ENCODE measurements around the gene ST3GAL4. TPM values are rescaled to one million over a fixed set of nuclear protein-coding genes. Genes with fewer than 3 reads are reported as not detected.
A peak's percentile ranks its signal among the peaks of the same experiment; 100 is the strongest.

ST3GAL4 gene
- polyA plus RNA-seq, 10 donors, result 22.7 to 35.4 (median 26.7) TPM

DNA sequence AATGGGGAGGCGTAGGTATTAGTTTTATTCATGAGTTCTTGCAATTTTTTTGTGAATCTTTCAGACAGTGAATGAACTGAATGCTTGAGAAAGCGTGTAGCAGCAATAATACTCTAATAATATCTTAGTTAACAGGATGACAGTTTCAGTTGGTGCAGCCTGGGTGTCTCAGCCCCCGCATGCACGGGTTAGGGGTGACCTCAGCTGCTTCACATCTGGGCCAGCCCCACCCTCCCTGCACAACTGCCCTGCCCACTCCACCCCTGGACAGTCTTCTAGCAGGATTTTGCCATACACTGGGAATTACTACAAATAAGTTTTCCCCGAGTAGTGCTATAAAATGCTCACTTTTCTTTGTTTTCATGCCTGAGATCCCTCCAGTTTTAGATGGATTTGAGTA, 83.2 kb downstream of the ST3GAL4 start:
- no peak for DNase-seq

DNA sequence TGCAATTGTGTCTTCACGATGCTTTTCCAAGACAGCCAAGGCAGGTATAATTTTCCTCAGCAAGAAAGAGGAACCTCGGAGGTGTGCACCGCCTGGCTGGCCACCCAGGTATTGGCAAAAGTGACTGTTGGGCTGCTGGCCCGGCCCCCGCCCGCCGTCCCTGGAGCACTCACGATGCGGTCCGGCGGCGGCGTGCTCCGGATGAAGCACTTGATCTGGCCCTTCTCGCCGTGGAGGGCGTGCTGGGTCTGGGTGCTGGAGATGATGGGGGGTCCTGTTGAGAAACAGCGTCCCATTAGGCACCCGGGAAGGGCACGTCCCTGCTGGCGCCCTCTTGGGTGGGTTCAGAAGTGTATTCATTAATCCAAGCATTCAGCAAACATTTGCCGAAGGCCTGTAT, 84.8 kb downstream of the ST3GAL4 start:
- no peak for DNase-seq

DNA sequence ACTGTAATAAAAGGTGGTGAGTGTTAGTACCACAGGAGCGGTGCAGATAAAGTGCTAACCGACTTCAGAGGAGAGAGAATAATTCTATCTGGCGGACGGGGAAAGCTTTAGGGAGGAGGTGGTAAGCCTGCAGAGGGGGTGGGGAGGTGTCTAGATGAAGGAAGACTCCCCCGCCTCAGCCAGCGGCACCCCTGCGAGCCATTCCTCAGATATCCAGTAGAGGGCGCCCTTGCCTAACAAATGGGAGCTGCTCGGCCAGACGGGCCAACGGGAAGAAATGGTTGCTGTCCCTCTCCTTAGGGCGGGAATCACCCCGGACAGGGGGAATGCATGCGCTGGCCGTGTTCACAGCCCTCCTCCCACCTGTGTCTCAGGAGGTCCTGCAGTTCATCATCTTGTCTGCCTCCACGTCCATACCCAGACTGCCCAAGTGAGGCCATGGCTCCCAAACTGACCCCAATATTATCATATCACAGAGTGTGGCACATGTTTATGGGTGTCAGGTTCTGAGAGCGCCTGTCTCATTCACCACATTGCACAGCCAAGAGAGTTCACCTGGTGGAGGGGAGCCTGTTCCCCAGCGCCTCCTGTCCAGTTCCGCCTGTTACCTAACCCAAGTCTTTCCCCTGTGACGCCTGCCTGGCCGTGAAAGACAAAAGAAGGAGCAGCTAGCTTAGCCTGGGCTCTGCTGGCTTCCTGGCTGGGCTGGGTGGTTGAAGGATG, 85.5 kb downstream of the ST3GAL4 start:
- DNase-seq, result peak; percentile 62 to 87 (median 80)

DNA sequence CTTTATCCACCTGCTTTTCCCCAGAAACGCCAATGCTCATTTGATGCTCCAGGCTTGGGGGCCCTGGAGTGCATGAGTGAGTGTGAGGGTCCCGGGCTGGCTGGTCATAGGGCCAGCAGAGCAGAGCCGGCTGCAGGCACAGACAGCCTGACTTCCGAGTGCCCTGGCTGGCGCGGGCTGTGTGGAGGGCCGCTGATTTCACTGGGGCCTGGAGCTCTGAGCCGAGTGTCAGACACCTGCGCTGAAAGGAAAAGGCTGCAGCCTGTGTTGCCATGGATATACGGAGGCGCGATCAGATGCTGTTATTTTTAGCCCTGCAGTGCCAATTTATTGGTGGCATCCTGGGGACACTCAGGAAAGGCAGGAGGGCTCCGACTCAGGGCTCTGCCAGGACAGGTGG, 87.6 kb downstream of the ST3GAL4 start:
- DNase-seq, result no peak

DNA sequence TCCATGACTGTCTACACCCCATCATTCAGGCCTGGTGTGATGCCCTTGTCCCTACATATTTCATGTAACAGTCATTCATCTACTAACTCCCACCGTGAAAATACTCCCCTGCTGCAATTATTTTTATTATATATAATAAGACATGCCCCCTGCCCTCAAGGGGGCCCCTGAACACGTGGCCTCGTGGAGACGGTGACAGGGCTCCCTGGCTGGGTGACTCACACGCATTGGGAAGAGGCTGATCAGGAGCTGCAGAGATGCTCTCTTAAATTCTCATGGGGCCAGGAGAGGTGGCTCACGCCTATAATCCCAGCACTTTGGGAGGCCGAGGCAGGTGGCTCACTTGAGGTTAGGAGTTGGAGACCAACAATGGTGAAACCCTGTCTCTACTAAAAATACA, 88.6 kb downstream of the ST3GAL4 start:
- DNase-seq, result no peak

DNA sequence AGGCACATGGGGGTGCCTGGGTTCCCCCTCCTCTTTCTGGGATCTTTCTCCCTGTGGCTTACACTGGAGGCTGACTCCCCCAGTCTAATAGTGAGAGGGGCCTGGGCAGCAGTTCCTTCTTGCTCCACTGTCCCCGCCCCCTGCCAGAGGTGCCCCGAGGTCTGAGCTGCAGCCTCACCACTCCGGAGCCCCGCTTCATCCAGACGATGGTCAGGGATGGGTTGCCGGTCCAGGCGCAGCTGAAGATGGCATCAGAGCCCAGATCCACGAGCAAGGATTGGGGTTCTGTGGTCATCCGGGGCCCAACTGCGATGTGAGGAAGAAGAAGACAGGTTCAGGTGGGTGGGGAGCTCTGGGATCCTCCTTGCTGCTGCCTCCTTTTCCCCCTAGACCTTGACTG, 91.1 kb downstream of the ST3GAL4 start:
- no peak for DNase-seq

DNA sequence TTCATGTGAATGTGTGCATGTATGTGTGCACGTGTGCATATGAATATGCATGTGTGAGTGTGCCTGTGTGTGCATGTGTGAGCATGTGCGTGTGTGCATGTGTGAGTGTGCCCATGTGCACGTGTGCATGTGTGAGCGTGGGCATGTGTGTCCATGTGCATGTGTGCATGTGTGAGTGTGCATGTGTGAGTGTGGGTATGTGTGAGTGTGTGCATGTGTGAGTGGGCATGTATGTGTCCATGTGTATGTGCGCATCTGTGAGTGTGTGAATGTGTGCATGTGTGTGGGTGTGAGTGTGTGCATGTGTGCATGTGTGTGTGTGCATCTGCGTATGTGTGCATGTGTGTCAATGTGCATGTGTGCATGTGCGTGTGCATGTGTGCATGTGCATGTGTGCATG, 94.7 kb downstream of the ST3GAL4 start:
- DNase-seq, result no peak

DNA sequence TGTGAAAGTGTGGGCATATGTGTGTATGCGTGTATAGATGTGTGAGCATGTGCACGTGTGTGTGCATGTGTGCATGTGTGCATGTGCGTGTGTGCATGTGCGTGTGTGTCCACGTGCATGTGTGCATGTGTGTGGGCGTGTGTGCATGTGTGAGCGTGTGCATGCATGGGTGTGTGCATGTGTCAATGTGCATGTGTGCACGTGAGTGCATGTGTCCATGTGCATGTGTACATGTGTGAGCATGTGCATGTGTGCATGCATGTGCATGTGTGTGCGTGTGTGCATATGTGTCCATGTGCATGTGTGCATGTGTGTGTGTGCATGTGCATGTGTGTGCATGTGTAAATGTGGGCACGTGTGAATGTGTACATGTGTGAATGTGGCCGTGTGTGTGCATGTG, 95.3 kb downstream of the ST3GAL4 start:
- no peak for DNase-seq

DNA sequence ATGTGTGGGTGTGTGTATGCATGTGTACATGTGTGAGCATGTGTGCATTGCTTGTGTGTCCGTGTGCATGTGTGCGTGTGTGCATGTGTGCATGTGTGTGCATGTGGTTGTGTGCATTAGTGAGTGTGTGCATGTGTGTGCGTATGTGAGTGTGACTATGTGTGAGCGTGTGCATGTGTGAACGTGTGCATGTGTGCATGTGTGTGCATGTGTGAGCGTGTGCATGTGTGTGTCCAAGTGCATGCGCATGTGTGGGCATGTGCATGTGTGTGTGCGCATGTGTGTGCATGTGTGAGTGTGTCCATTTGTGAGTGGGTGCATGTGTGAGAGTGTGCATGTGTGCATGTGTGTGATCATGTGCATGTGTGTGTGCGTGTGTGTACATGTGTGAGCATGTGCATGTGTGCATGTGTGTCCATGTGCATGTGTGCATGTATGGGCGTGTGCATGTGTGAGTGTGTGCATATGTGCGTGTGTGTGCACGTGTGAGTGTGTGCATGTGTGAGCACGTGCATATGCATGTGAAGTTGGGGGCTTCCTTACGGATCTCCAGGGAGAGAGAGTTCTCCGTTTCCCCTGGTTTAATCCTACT, 95.8 kb downstream of the ST3GAL4 start:
- DNase-seq, result no peak

DNA sequence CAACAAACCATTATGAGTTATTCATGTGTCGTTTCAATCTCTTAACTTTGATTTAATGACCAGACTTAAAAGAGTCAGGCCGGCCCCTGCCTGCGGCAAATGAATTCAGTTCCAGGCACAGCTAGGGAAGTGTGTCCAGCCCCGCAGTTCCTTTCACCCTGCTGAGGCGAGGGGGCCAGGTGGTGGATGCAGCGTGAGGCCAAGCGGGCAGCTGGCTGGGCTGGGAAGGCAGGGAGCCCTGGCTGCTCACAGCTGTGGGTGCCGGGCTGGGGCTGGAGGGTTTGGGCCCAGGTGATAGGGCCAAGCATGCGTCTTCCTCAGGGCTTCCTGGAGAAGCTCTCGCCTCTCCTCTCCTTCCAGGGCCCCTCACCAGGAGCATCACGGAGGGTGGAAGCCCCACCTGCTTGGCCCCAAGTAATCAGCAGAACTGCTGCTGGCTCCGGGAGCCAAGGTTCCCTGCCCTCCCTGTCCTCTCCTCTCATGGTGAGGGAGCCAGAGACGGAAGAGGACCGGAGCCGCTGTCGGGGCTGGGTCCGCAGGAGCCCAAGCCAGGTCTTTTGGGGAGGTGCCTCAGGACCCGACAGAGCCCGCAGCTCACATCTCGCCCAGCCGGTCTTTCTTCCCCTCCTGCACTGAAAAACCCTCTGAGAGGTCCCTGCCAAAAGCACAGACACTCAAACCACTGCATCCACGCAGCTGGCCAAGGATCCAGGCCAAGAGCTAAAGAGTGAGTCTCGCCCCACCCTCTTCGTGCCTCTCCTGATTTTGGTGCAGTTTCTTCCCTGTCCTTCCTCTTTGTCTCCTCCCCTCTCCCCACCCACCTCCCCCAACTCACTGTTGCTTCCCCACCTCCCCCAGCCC, 97.0 kb downstream of the ST3GAL4 start:
- peak; percentile 25 to 81 (median 61) for DNase-seq

DNA sequence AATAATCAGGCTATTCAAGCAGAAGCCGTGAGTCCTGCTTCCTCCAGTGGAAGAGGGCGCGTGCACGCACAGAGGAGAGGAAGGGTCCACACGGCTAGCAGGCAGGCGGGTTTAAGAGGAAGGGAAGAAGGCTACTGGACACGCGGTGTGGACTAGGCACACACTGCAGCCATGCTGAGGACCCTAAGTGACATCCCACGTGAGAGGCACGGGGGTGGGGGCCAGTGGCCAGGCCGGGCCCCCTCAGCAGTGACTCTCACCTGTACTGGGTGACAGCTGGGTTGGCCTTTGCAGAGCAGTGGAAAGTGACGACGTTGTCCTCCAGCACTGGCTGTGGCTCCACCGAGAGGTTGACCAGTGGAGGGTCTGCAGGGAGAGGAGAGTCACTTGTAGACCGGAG, 100.6 kb downstream of the ST3GAL4 start:
- DNase-seq, result no peak

DNA sequence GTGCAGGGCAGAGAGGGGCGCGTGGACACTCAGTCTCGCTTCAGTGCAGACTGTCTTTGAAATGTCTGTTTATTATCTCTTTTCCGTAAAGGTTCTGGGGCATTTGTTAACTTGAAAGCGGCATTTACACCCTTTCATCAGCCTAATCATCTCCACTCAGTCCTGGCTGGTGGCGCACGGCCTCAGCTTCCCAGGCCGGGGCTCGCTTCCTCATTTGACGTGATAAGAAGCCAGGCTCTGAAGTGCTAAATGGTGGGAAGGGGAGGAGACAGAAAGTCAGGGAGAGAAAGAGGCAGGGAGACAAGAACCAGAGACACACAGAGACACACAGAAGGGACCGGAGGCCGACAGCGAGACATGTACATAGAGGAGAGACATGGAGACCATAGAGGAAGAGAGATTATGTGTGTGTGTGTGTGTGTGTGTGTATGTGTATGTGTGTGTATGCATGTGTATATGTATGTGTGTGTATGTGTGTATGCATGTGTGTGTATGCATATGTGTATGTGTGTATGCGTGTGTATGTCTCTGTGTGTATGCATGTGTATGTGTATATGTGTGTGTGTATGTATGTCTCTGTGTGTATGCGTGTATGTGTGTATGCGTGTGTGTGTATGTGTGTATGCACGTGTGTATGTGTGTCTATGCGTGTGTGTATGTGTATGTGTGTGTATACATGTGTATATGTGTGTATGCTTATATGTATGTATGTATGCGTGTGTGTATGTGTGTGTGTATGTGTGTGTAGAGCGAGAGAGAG, 101.5 kb downstream of the ST3GAL4 start:
- DNase-seq, result no peak

DNA sequence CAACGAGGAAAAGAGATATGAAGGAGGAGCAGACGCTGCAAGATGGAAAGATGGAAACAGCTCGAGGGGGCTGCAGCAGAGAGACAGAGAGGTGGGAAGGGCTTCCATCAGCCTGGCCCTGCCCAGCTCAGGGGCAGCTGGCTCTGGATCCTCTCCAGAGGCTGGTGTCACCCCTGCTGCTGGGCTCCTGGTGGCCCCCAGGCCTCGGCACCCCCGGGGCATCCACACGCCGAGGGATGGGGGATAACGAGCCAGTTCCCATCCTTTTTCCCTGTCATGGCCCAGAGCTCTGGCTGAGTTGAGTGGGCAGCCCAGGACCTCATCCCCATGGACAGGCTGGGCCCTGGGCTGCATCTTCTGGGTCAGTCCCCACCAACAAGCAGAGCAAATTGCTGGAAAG, 102.3 kb downstream of the ST3GAL4 start:
- no peak for DNase-seq

DNA sequence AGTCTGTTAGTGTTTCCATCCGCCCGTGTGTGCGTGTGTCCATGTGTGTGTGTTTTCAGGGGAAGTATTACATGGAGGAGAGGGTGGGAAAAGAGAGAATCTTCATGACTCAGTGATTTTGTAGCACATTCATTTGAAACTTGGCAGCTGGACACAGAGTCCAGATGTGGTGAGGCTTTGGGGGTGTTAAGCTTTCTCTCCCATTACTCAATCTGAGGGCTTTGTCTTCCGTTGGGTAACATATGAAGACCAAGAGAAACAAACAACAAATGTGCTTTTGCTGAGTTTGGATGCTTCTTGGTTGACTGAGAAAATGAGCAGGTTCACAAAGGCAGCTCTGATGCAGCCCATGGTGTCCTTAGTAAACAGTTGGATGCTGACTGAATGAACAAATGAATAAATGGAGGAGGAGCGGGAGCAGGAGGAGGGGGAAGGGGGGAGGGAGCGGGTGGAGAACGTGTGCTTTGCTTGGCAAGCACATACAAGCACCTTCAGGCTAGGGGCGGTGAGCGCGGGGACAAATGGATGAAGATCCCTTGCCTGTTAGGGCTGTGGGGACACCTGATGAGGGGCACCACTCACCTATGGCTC, 104.3 kb downstream of the ST3GAL4 start:
- peak; percentile 59 to 87 (median 75) for DNase-seq

DNA sequence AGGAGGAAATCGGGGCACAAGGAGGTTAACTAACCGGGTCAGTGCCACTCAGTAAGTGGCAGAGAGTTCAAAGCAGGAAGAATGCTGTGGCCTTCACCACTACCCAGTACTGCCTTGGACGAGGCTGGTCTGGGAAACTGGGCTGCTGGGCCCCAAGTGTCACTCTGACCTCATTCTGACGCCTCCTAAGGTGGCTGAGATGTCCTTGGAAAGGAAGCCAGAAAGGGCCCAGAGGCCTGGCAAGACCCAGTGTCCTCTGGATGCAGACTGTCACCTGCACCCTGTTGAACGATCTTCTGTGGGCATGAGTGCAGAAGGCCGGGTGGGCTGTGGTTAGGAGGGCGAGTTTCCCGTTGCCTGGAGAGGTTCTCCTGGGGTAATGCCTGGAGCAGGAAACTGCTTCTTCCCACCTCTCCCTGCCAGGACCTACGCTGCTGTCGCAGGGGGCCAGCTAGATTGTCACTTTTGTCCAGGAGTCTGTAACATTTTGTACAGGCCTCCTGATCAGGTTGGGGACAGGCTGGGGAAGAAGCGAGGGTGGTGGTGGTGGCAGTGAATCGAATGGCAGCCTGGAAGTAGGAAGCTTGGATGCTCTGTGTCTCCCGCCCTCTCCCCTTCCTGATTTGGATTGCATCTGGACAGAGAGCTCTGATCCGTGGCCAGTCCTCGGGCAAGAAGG, 105.1 kb downstream of the ST3GAL4 start:
- DNase-seq, result no peak

DNA sequence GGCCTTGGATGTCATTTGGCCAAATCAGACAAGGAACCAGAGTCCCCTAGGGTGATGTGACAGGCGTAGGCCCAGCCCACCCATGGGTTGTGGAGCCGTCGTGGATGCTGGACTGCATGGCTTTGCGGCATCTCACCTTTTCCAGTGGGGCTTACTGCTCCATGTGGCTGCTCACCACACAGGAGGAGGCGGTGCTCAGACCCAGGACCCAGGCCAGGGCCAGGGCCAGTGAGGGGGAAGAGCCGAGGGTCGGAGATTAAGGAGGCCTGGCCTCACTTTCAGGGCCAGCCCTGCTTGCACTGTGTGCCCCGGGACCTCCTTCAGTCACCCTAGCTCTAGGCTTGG, 105.6 kb downstream of the ST3GAL4 start:
- no peak for DNase-seq

DNA sequence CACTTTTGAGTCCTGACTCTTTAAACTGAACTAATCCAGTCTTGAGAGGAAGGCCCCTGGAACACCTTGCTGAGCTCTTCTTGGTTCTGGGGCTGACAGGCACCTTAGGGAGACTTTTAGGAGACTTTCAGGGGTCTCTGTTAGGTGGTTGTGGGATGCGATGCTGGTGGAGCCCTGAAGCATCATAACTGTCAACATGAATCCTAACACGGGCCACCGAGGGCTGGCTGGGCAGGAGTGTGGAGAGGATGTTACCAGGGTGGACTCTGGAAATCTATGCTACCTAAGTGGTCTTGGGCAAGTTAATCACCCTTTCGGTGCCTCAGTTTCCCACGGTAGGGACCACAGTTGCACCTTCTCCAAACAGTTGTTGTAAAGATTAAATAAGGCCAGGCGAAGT, 106.5 kb downstream of the ST3GAL4 start:
- DNase-seq, result no peak

DNA sequence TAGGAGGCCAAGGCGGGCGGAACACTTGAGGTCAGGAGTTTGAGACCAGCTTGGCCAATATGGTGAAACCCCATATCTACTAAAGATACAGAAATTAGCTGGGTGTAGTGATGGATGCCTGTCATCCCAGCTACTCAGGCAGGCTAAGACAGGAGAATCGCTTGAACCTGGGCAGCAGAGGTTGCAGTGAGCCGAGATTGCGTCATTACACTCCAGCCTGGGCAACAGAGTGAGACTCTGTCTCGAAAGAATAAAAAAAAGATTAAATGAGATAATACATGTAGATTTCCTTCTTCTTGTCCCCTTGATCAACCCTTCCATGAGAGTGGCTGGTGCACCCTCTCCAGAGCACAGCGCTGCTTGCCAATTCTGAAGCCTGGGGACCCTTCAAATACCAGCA, 106.9 kb downstream of the ST3GAL4 start:
- DNase-seq, result no peak

Data from muscle of back (tissue), 11 donors.